Mucosa of rectum (tissue), 2 donors: ENCODE results near the gene CSTA.
A peak's percentile ranks its signal among the peaks of the same experiment; 100 is the strongest.

Source experiments
- H3K27ac ChIP-seq, 2 donors: one replicate each; pipeline ENCODE4 v1.7.0; 2013; ENCODE audit warnings: inconsistent platforms in 2 of 2, low read depth in 2 of 2, low read length in 2 of 2
- H3K27me3 ChIP-seq, 2 donors: one replicate each; pipeline ENCODE4 v1.7.0; 2013; ENCODE audit warnings: low read length in 2 of 2; ENCODE audit not compliant: control insufficient read depth in 2 of 2, insufficient read depth in 2 of 2
- H3K36me3 ChIP-seq, 2 donors: one replicate each; pipeline ENCODE4 v1.7.0; 2013; ENCODE audit warnings: low read length in 2 of 2; ENCODE audit not compliant: control insufficient read depth in 2 of 2, insufficient read depth in 2 of 2
- H3K4me1 ChIP-seq, 2 donors: one replicate each; pipeline ENCODE4 v1.7.0; 2013; ENCODE audit warnings: low read length in 2 of 2, mild to moderate bottlenecking in 1 of 2; ENCODE audit not compliant: control insufficient read depth in 2 of 2, insufficient read depth in 2 of 2
- H3K4me3 ChIP-seq, 2 donors: one replicate each; pipeline ENCODE4 v1.7.0; 2013; ENCODE audit warnings: low read length in 2 of 2
- H3K9ac ChIP-seq, 2 donors: one replicate each; pipeline ENCODE4 v1.7.0; 2013; ENCODE audit warnings: low read length in 2 of 2, low read depth in 1 of 2, mild to moderate bottlenecking in 1 of 2
- H3K9me3 ChIP-seq, 2 donors: one replicate each; pipeline ENCODE4 v1.7.0; 2013; ENCODE audit warnings: low read length in 2 of 2; ENCODE audit not compliant: control insufficient read depth in 2 of 2
- donor health status: healthy.
- donor health status: Normal muscosa, but diverticular disease.

Gene CSTA

GRCh38 chr3:122305818-122306621 is 19.0 kb upstream of the CSTA start:
- Histone ChIP-seq H3K27ac (peak overlapping the region in 1 of 2 donors; percentile 0), H3K4me1 (peaks cover 6 to 16% of the 10 kb centered on the region in 2 donors), H3K9ac (no peak overlapping the region), H3K9me3 (no peaks in the 10 kb centered on the region), H3K27me3 (no peaks in the 10 kb centered on the region), H3K4me3 (peak overlapping the region in 1 of 2 donors; percentile 17), H3K36me3 (no peaks in the 10 kb centered on the region)

- H3K4me1 ChIP-seq = peaks cover 8 to 21% of the 10 kb centered on the region in 2 donors
- no peak overlapping the region for H3K9ac ChIP-seq
- H3K4me3 ChIP-seq = no peak overlapping the region
- H3K27ac ChIP-seq = peak overlapping the region in 1 of 2 donors; percentile 0
- H3K9me3 ChIP-seq = no peaks in the 10 kb centered on the region
- H3K36me3 ChIP-seq = no peaks in the 10 kb centered on the region
- H3K27me3 ChIP-seq = no peaks in the 10 kb centered on the region
Measured at GRCh38 chr3:122306622-122306953, 18.5 kb upstream of the CSTA start.

GRCh38 chr3:122307094-122307687 is 17.9 kb upstream of the CSTA start:
- H3K9ac ChIP-seq = no peak overlapping the region
- H3K27me3 ChIP-seq = no peaks in the 10 kb centered on the region
- no peak overlapping the region for H3K4me3 ChIP-seq
- H3K36me3 ChIP-seq = no peaks in the 10 kb centered on the region
- no peaks in the 10 kb centered on the region for H3K9me3 ChIP-seq
- peaks cover 8 to 23% of the 10 kb centered on the region in 2 donors for H3K4me1 ChIP-seq
- no peak overlapping the region for H3K27ac ChIP-seq

GRCh38 chr3:122307976-122308375 is 17.1 kb upstream of the CSTA start:
- Histone ChIP-seq H3K4me3 (no peak overlapping the region), H3K36me3 (no peaks in the 10 kb centered on the region), H3K9ac (no peak overlapping the region), H3K4me1 (peaks cover 8 to 25% of the 10 kb centered on the region in 2 donors), H3K27ac (no peak overlapping the region), H3K9me3 (no peaks in the 10 kb centered on the region), H3K27me3 (no peaks in the 10 kb centered on the region)

- Histone ChIP-seq H3K27ac (peak overlapping the region; percentile 75 to 80), H3K36me3 (no peaks in the 10 kb centered on the region), H3K9me3 (no peaks in the 10 kb centered on the region), H3K27me3 (no peaks in the 10 kb centered on the region), H3K9ac (peak overlapping the region in 1 of 2 donors; percentile 4), H3K4me1 (peaks cover 19 to 43% of the 10 kb centered on the region in 2 donors), H3K4me3 (peak overlapping the region in 1 of 2 donors; percentile 33)
Measured at GRCh38 chr3:122310361-122310760, 14.7 kb upstream of the CSTA start.

GRCh38 chr3:122312826-122313225 is 12.2 kb upstream of the CSTA start:
- H3K36me3 ChIP-seq = no peaks in the 10 kb centered on the region
- H3K9me3 ChIP-seq = no peaks in the 10 kb centered on the region
- H3K4me1 ChIP-seq = peaks cover 19 to 34% of the 10 kb centered on the region in 2 donors
- no peaks in the 10 kb centered on the region for H3K27me3 ChIP-seq
- no peak overlapping the region for H3K27ac ChIP-seq
- no peak overlapping the region for H3K4me3 ChIP-seq
- H3K9ac ChIP-seq = no peak overlapping the region

- Histone ChIP-seq H3K27ac (no peak overlapping the region), H3K9me3 (no peaks in the 10 kb centered on the region), H3K36me3 (no peaks in the 10 kb centered on the region), H3K9ac (no peak overlapping the region), H3K4me3 (no peak overlapping the region), H3K4me1 (peaks cover 19 to 34% of the 10 kb centered on the region in 2 donors), H3K27me3 (no peaks in the 10 kb centered on the region)
Measured at GRCh38 chr3:122313281-122313680, 11.8 kb upstream of the CSTA start.

GRCh38 chr3:122314228-122314876 is 10.7 kb upstream of the CSTA start:
- Histone ChIP-seq H3K27me3 (no peaks in the 10 kb centered on the region), H3K4me3 (peak overlapping the region in 1 of 2 donors; percentile 10), H3K9me3 (no peaks in the 10 kb centered on the region), H3K4me1 (peaks cover 19 to 34% of the 10 kb centered on the region in 2 donors), H3K9ac (no peak overlapping the region), H3K36me3 (no peaks in the 10 kb centered on the region), H3K27ac (peak overlapping the region; percentile 50 to 79)

GRCh38 chr3:122315619-122316018 is 9.4 kb upstream of the CSTA start:
- Histone ChIP-seq H3K9ac (no peak overlapping the region), H3K27me3 (no peaks in the 10 kb centered on the region), H3K4me3 (no peak overlapping the region), H3K9me3 (no peaks in the 10 kb centered on the region), H3K27ac (no peak overlapping the region), H3K4me1 (peaks cover 17 to 33% of the 10 kb centered on the region in 2 donors), H3K36me3 (no peaks in the 10 kb centered on the region)

- Histone ChIP-seq H3K27me3 (no peaks in the 10 kb centered on the region), H3K27ac (no peak overlapping the region), H3K9ac (no peak overlapping the region), H3K4me1 (peaks cover 11 to 25% of the 10 kb centered on the region in 2 donors), H3K9me3 (no peaks in the 10 kb centered on the region), H3K36me3 (no peaks in the 10 kb centered on the region), H3K4me3 (no peak overlapping the region)
Measured at GRCh38 chr3:122316368-122316767, 8.7 kb upstream of the CSTA start.
